ENCODE measurements around the gene RND1.
"Not testable (repeated sequence)": the region's sequence is repeated elsewhere in the genome, so short reads cannot be mapped to it uniquely, and the experiment has no call there.

RND1 gene

DNA sequence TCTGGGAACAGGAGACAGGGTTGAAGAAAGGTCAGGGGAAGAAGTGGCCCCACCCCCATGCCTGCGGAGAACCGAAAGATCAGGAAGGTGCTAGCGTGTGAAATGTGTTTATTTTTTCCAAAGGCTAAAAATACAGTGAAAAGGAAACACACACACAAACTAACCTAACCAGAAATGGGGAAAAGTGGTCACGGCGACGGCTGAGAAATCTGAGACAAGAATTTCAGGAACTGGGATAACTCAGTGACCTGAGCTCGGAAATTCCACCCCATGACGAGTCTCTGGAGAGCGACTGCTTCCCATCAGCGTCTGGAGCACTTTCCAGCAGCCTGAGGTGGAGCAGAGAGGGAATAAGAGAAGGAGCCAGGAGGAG is 16.6 kb upstream of the RND1 start:
- intact Hi-C loops (cut with micrococcal nuclease), result no loop called here
- Mint-ChIP-seq H3K27me3 (peaks cover 46% of the 10 kb centered on the region), H3K27ac (no peak overlapping the region), H3K4me3 (peak overlapping the region; percentile 0), H3K4me1 (ENCODE audit: low read depth) (peaks cover 11% of the 10 kb centered on the region), H3K9me3 (no peaks in the 10 kb centered on the region), H3K36me3 (ENCODE audit: low read depth) (no peaks in the 10 kb centered on the region)

DNA sequence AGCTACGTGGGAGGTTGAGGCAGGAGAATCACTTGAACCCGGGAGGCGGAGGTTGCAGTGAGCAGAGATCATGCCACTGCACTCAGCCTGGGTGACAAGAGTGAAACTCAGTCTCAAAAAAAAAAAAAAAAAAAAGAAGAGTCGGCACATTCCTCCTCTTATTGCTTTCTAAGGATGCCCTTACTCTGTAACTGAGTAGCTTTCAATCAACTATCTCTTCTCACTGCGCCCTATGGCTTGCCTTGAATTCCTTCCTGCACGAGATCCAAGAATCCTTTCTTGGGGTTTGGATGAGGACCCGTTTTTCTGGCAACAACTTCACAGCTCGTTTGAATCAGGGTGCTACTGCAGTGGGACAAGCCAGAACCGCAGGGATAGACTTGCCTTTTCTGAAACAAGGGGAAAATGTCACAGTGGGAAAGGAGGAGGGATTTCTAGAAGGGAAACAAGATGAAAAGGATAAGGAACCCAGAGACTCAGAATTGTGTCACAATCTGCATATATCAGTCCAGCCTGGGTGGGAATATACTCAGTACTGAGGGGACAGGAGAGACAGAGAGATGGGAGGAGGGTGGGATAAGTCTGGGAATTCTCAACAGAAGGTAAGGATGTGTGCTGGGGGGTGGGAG is 16.1 kb upstream of the RND1 start:
- Mint-ChIP-seq H3K36me3 (ENCODE audit: low read depth) (no peaks in the 10 kb centered on the region), H3K27me3 (peaks cover 46% of the 10 kb centered on the region), H3K4me3 (no peak overlapping the region), H3K9me3 (no peaks in the 10 kb centered on the region), H3K27ac (no peak overlapping the region), H3K4me1 (ENCODE audit: low read depth) (peaks cover 11% of the 10 kb centered on the region)
- intact Hi-C loops (cut with micrococcal nuclease), result no loop called here

DNA sequence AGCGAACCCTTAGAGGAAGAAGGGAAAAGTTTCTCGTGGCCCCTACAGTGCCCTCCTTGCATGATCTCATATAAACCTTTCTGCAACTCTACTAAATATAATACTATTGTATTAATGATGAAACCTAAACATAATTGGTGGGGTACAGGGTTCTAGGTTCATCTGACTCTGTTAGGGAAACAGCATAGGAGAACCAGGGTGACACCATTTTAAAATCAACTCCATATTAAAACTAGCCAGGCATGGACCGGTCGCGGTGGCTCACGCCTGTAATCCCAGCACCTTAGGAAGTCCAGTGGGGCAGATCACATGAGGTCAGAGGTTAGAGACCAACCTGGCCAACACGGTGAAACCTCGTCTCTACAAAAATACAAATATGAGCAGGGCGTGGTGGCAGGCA is 15.0 kb upstream of the RND1 start:
- no peaks in the 10 kb centered on the region for H3K9me3 Mint-ChIP-seq
- peaks cover 11% of the 10 kb centered on the region for H3K4me1 Mint-ChIP-seq (ENCODE audit: low read depth)
- no peak overlapping the region for H3K4me3 Mint-ChIP-seq
- no peak overlapping the region for H3K27ac Mint-ChIP-seq
- intact Hi-C loops (cut with micrococcal nuclease), result no loop called here
- H3K27me3 Mint-ChIP-seq, result peaks cover 45% of the 10 kb centered on the region
- H3K36me3 Mint-ChIP-seq (ENCODE audit: low read depth), result no peaks in the 10 kb centered on the region

DNA sequence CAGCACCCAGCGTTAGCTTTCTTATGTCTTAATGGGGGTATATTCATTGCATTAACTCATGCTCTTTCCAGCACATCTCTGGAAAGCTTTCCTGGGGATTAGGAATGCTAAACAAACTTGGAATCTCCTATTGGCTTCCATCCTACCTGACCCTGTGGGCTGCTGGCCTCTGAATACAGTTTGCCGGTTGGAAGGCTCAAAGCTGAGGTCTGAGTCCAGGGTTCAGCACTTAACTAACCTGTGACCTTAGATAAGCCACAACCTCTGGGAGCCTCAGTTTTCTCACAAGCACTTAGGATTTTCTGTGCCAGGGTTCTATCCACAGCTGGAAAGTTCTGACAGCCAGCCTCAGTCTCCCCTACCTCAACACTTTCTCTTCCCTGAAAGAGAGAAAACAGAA is 12.9 kb upstream of the RND1 start:
- H3K27me3 Mint-ChIP-seq, result peaks cover 36% of the 10 kb centered on the region
- H3K9me3 Mint-ChIP-seq, result no peaks in the 10 kb centered on the region
- no peak overlapping the region for H3K27ac Mint-ChIP-seq
- peaks cover 11% of the 10 kb centered on the region for H3K4me1 Mint-ChIP-seq (ENCODE audit: low read depth)
- no peaks in the 10 kb centered on the region for H3K36me3 Mint-ChIP-seq (ENCODE audit: low read depth)
- intact Hi-C loops (cut with micrococcal nuclease), result no loop called here
- H3K4me3 Mint-ChIP-seq, result no peak overlapping the region

DNA sequence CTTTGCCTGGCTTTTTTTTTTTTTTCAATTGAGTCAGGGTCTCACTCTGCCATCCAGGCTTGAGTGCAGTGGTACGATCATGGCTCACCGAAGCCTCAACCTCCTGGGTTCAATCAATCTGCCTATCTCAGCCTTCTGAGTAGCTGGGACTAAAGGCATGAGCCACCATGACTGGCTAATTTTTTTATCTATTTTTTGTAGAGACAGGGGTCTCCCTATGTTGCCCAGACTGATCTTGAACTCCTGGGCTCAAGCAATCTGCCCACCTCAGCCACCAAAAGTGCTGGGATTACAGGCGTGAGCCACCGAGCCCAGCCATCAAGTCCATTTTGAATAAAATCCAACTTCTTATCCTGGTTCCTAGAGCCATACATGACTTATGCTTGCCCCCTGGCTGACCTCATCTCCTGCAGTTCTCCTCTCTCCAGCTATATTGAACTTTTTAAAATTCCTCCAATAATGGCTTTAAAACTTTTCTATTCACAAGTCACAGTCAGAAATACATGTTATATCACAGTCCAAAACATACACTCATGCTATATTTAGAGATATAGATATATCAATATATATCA is 10.4 kb upstream of the RND1 start:
- intact Hi-C loops (cut with micrococcal nuclease), result no loop called here

DNA sequence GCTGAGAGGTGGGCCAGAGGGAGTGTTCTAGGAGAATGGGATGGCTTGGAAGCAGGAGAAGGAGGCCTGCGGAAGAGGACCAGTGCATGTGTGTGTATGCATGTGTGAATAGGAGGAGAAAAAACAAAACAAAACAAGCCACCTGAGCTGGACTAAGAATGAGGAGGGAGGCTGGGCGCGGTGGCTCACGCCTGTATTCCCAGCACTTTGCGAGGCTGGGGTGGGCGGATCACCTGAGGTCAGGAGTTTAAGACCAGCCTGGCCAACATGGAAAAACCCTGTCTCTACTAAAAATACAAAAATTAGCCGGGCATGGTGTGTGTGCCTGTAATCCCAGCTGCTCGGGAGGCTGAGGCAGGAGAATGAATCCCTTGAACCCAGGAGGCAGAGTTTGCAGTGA is 7.9 kb upstream of the RND1 start:
- H3K4me1 Mint-ChIP-seq (ENCODE audit: low read depth); H3K27me3 Mint-ChIP-seq; intact Hi-C loops (cut with micrococcal nuclease); H3K9me3 Mint-ChIP-seq; H3K4me3 Mint-ChIP-seq; H3K36me3 Mint-ChIP-seq (ENCODE audit: low read depth); H3K27ac Mint-ChIP-seq: not testable (repeated sequence)

More for the DNA sequence above, 10.4 kb upstream of the RND1 start:
- Mint-ChIP-seq H3K27me3 (peaks cover 19% of the 10 kb centered on the region), H3K27ac (no peak overlapping the region), H3K36me3 (ENCODE audit: low read depth) (no peaks in the 10 kb centered on the region), H3K4me3 (no peak overlapping the region), H3K4me1 (ENCODE audit: low read depth) (no peaks in the 10 kb centered on the region), H3K9me3 (no peaks in the 10 kb centered on the region)

DNA sequence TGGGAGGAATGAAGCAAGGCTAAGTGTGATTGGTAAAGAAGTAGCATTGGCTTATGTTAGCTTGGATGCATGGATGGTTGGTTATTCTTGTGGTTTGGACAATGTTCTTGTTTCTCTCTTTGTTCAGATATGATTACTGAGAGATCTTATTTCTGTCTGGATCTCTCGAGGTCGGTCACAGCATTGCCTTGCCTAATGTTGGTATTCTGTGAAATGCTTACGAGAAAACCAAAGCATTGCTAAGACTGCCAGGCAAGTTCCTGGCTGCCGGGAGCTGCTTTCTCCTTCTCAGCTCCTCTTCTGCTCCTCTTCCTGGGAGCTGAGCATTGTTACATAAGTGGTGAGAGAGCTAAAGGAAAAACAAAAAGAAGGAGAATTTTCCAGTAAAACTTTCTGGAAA is 7.4 kb upstream of the RND1 start:
- Mint-ChIP-seq H3K36me3 (ENCODE audit: low read depth) (no peaks in the 10 kb centered on the region), H3K9me3 (no peaks in the 10 kb centered on the region), H3K27me3 (peaks cover 8% of the 10 kb centered on the region), H3K4me1 (ENCODE audit: low read depth) (peaks cover 5% of the 10 kb centered on the region), H3K27ac (no peak overlapping the region), H3K4me3 (no peak overlapping the region)
- intact Hi-C loops (cut with micrococcal nuclease), result no loop called here

DNA sequence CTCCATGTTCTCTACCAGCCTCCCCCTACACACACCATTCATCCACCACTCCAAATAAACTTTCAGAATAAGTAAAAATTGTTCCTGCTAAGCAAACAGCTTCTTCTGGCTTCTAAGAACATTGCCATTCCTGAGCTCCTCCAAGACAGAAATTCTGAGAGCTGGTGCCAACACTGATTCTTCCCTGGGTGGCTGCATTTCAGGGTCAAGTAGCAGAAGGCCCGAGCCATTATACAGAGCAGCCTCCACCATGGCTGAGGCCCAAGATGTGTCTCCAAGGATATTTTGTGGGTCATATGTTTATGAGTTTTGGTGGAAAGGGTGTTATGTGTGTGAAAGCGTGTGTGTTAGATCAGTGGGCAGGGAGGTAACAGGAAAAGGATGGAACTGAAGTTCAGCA is 3.5 kb upstream of the RND1 start:
- H3K27me3 Mint-ChIP-seq, result peaks cover 22% of the 10 kb centered on the region
- intact Hi-C loops (cut with micrococcal nuclease), result no loop called here
- H3K4me1 Mint-ChIP-seq (ENCODE audit: low read depth), result peaks cover 28% of the 10 kb centered on the region
- H3K27ac Mint-ChIP-seq, result no peak overlapping the region
- H3K9me3 Mint-ChIP-seq, result no peaks in the 10 kb centered on the region
- no peaks in the 10 kb centered on the region for H3K36me3 Mint-ChIP-seq (ENCODE audit: low read depth)
- H3K4me3 Mint-ChIP-seq, result no peak overlapping the region

DNA sequence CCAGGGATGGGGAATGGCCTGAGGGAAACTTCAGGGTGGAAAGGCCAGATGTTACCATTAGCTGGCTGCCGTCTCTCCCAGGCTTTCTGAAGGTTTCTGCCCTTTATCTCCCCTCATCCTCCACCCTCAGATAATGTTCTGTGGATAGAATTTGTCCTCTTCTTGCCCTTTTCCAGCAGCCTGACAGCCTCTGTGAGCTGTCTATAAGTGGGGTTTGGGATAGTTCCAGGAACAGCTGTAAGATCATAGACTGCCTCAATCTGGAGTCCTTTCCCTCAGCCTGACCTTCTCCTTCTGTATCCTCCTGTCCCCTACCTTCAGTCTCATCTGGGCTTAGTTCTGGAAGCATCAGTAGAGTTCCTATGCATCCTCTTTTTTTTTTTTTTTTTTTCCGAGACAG is 2.8 kb upstream of the RND1 start:
- intact Hi-C loops (cut with micrococcal nuclease), result no loop called here
- Mint-ChIP-seq H3K27ac (no peak overlapping the region), H3K9me3 (no peaks in the 10 kb centered on the region), H3K4me1 (ENCODE audit: low read depth) (peaks cover 35% of the 10 kb centered on the region), H3K4me3 (no peak overlapping the region), H3K27me3 (peaks cover 27% of the 10 kb centered on the region), H3K36me3 (ENCODE audit: low read depth) (no peaks in the 10 kb centered on the region)

DNA sequence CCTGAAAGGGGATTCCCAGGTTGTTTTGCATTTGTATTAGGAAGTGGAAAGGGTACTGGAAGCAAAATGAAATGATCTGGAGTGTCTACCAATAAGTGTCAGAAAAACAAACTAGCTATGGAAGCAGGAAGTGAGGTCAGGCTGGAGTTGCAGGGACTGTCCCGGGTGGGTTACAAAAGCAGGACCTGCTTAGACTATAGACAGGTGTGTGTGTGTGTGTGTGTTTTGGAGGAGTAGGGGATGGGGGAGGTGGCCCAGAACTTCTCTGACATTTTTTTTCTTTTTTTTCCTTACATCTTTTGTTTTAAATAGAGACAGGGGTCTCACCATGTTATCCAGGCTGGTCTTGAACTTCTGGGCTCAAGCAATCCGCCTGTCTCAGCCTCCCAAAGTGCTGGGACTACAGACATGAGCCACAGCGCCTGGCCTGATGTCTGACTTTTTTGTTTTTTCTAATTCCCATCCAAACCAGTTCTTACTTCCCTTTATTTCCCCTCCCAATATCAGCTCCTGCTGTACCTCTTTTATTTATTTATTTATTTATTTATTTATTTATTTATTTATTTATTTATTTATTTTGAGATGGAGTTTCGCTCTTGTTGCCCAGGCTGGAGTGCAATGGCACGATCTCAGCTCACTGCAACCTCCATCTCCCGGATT is 512 bp upstream of the RND1 start:
- Mint-ChIP-seq H3K4me1 (ENCODE audit: low read depth) (peaks cover 47% of the 10 kb centered on the region), H3K4me3 (peak overlapping the region; percentile 81), H3K9me3 (no peaks in the 10 kb centered on the region), H3K27ac (peak overlapping the region; percentile 62), H3K36me3 (ENCODE audit: low read depth) (no peaks in the 10 kb centered on the region), H3K27me3 (peaks cover 34% of the 10 kb centered on the region)
- intact Hi-C loops (cut with micrococcal nuclease), result no loop called here

DNA sequence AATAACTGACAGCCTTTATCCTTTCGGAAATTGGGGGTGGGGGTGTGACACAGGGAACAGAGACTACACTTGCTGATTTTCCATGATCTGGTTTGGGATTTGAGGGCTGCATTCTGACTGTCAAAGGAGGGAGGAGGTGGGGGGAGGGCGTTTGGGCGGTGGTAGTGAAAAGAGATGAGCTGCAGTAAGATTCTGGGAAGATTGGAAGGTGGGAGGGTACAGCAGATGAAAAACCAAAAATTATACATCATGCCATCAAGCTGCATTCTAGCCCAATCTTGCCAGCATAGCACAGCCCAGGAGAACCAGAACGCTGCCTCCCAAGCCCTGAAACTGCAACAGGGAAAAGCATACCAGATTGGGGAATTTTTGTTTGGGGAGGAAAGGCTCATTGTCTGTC is 2.4 kb downstream of the RND1 start:
- H3K27ac Mint-ChIP-seq, result no peak overlapping the region
- peaks cover 33% of the 10 kb centered on the region for H3K27me3 Mint-ChIP-seq
- H3K36me3 Mint-ChIP-seq (ENCODE audit: low read depth), result no peaks in the 10 kb centered on the region
- no peak overlapping the region for H3K4me3 Mint-ChIP-seq
- intact Hi-C loops (cut with micrococcal nuclease), result no loop called here
- no peaks in the 10 kb centered on the region for H3K9me3 Mint-ChIP-seq
- H3K4me1 Mint-ChIP-seq (ENCODE audit: low read depth), result peaks cover 47% of the 10 kb centered on the region

DNA sequence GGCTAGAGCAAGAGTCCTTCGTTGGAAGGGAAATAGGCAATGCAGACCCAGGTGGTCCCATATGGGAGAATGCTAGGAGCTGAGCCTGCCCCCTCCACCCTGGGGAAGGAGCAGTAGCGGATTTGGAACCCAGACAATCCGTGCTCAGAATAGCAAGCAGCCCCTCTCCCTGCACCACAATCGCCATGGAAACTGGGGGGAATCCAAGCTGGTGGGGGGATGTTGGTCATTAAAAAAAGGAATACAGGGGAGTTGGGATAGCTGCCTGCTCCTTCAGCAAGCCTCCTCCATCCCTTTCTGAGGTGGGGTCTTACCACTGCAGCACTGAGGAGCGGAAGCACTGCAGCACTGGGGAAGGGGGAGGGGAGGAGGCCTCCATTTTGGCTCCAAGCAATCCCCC is 2.9 kb downstream of the RND1 start:
- Mint-ChIP-seq H3K27me3 (peaks cover 33% of the 10 kb centered on the region), H3K9me3 (no peaks in the 10 kb centered on the region), H3K4me3 (no peak overlapping the region), H3K4me1 (ENCODE audit: low read depth) (peaks cover 47% of the 10 kb centered on the region), H3K27ac (no peak overlapping the region), H3K36me3 (ENCODE audit: low read depth) (no peaks in the 10 kb centered on the region)
- intact Hi-C loops (cut with micrococcal nuclease), result no loop called here

DNA sequence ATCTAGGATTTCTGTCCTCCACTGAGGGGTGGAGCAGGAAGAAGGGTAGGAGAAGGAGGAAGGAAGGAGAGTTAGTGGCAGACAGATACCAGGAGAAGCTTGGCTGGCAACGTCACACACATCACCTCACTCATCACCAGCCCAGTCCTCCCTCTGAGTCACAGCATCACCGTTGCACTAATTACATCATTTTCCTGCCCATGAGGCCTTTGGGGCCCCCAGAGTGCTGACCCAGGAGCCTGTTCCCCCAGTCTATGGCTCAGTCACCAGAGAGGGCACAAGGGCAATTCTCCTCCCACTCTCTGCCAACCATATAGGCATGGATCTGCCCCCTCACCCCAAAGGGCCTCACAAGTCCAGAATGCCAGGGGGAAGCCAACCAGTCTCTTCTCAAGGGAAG is 4.6 kb downstream of the RND1 start:
- intact Hi-C loops (cut with micrococcal nuclease), result no loop called here
- no peak overlapping the region for H3K4me3 Mint-ChIP-seq
- peaks cover 33% of the 10 kb centered on the region for H3K27me3 Mint-ChIP-seq

DNA sequence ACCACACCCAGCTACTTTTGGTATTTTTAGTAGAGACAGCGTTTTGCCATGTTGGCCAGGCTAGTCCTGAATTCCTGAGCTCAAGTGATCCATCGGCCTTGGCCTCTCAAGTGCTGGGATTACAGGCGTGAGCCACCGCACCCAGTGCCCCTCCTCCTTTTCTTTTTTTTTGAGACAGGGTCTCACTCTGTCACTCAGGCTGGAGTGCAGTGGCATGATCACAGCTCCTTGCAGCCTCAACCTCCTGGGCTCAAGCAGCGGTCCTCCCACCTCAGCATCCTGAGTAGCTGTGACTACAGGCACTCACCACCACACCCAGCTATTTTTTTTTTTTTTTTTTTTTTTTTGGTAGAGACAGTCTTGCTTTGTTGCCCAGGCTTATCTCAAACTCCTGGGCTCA is 5.4 kb downstream of the RND1 start:
- intact Hi-C loops (cut with micrococcal nuclease); H3K4me3 Mint-ChIP-seq; H3K36me3 Mint-ChIP-seq (ENCODE audit: low read depth); H3K9me3 Mint-ChIP-seq; H3K27ac Mint-ChIP-seq: not testable (repeated sequence)
- Mint-ChIP-seq H3K4me1 (ENCODE audit: low read depth) (peaks cover 34% of the 10 kb centered on the region), H3K27me3 (peaks cover 29% of the 10 kb centered on the region)

More for the DNA sequence above, 4.6 kb downstream of the RND1 start:
- no peaks in the 10 kb centered on the region for H3K9me3 Mint-ChIP-seq
- no peaks in the 10 kb centered on the region for H3K36me3 Mint-ChIP-seq (ENCODE audit: low read depth)
- peaks cover 43% of the 10 kb centered on the region for H3K4me1 Mint-ChIP-seq (ENCODE audit: low read depth)
- H3K27ac Mint-ChIP-seq, result no peak overlapping the region

DNA sequence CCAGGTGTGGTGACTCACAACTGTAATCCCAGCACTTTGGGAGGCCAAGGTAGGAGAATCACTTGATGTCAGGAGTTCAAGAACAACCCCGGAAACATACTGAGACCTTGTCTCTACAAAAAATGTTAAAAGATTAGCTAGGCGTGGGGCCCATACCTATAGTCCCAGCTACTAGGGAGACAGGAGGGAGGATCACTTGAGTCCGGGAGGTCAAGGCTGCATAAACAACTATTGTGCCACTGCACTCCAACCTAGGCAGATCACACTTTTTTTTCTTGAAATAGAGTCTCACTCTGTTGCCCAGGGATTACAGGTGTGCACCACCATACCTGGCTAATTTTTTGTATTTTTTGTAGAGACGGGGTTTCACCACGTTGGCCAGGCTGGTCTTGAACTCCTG is 6.1 kb downstream of the RND1 start:
- peaks cover 23% of the 10 kb centered on the region for H3K27me3 Mint-ChIP-seq
- no peak overlapping the region for H3K27ac Mint-ChIP-seq
- H3K4me3 Mint-ChIP-seq, result no peak overlapping the region
- H3K4me1 Mint-ChIP-seq (ENCODE audit: low read depth), result peaks cover 28% of the 10 kb centered on the region
- H3K9me3 Mint-ChIP-seq, result no peaks in the 10 kb centered on the region
- no peaks in the 10 kb centered on the region for H3K36me3 Mint-ChIP-seq (ENCODE audit: low read depth)
- intact Hi-C loops (cut with micrococcal nuclease), result no loop called here

All from dendritic cell treated with granulocyte-macrophage colony-stimulating factor and Interleukin-4, amounts not matched to agents 40 ng/mL and 50 ng/mL, for 4 days (primary cell).